Middle frontal gyrus (tissue), 1 donor: ENCODE data around the gene SOX14.

Source experiments
- DNase-seq: peaks from one replicate; pipeline ENCODE4 v3.0.0-alpha.2; 2015; ENCODE audit warnings: low spot score; ENCODE audit errors: extremely low spot score

SOX14 gene

DNA sequence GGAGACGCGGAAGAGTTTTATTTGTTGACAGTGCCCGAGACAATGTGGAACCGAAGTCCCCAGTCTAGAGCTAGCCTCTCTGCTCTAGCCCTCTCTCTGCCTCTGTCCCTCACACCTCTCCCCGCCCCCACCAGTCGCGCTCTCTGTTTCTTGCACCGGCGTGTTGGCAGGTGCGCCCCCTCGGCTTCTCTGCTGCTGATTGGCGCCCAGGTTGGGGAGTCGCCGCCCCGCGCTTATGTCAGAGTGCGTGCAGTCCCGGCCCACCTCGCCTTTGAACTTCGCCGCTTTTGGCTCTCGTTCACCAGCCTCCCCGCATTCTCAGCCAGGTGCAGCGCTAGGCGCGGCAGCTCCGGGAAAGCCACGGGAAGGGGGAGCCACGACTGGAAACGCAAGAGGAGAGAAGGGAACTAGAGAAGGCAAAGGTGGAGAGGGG, at the start of gene SOX14:
Gene SOX14, plus strand, starts transcription at position 315 of the 433 bp plus-strand sequence. CDS start 470 bp downstream, outside the sequence.
- DNase-seq = no peak

DNA sequence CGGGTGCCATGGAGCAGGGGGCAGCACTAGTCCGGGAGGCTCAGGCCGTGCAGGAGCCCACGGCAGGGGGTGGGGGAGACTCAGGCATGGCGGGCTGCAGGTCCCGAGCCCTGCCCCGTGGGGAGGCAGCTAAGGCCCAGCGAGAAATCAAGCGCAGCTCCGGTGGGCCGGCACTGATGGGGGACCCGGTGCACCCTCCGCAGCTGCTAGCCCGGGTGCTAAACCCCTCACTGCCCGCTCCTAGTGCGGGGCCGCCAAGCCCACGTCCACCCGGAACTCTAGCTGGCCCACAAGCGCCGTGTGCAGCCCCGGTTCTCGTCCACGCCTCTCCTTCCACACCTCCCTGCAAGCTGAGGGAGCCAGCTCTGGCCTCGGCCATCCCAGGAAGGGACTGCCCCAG, 49.6 kb upstream of the SOX14 start:
- DNase-seq = no peak

DNA sequence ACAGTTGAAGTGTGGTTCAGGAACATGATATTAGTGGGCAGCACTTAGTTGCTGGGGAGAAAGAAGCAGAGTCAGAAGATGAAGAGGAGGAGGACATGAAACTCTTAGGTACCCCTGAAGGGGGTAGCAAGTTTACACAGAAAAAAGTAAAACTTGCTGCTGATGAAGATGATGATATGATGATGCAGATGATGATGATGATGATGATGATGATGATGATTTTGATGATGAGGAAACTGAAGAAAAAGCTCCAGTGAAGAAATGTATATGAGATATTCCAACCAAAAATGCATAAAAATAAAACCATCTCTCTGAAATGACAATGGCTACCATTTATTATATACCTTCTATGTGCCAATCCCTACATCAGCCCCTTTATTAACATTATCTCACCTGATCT, 39.9 kb upstream of the SOX14 start:
- no peak for DNase-seq

DNA sequence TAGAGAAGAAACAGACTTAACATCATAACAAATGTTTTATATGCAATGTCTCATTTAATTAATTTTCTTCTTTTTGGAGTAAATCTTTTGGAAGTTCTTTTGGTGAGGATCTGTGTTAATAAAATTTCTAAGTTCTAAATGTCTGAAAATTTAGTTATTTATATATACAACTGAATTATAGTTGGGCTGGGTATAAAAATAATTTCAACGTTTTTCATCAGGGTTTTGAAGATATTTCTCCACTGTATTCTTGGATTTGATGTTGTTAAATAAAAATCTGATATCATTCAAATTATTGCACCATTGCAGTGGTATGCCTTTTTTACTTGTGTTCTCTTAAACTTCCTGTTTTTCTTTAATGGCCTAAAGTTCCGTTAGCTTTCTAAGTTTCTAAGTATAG, 26.9 kb upstream of the SOX14 start:
- no peak for DNase-seq

DNA sequence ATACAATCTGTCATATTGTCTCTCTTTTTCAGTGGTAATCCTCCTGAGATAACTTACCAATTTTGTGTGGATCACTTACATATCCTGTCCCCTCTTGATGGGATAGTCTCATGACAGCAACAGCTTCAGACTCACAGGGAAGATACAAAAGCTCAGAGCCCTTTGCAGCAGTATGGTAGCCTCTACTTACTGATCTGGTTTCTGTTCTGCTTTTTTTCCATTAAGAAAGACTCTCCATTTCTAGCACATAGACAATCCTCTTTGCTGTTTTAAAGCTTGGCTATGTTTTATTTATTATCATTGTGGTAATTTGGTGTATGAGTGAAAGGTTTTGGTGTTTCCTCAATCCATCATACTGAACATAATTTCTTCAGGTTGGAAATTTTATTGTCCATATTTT, 25.4 kb upstream of the SOX14 start:
- no peak for DNase-seq

DNA sequence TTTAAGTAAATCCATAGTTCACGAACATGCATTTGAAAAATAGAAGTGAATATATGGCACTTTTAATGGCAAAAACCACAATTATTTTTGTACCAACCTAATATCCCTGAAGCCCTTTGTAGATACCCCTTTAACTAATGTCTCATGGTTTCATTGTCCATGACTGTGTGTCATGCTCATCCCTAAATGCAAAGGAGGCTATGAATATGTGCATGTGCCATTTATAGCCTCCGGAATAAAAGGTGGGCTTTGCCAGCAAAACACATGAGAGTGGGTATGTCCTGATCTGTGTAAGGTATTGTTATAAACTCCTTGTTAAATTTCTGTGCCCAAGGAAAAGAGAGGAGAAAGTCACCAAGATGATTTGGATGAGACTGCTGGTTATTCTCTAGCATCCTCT, 20.5 kb upstream of the SOX14 start:
- no peak for DNase-seq

DNA sequence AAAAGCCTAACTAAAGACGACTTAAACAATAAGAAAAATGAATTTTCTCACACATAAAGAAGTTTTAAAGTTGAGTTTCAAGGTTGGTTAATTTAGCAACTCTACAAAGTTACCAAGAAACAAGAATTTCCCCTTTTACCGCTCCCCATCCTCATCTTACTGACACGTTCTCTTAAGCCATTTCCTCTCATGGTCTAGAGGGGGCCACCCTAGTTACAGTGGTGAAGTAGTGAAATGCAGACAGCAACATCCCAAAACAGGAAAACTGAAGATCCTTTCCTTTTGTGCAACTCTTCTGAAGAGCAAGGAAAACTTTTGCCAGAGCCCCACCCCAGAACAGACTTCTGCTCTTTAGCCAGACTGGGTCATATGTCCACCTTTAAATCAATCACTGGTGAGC, 17.3 kb upstream of the SOX14 start:
- no peak for DNase-seq

DNA sequence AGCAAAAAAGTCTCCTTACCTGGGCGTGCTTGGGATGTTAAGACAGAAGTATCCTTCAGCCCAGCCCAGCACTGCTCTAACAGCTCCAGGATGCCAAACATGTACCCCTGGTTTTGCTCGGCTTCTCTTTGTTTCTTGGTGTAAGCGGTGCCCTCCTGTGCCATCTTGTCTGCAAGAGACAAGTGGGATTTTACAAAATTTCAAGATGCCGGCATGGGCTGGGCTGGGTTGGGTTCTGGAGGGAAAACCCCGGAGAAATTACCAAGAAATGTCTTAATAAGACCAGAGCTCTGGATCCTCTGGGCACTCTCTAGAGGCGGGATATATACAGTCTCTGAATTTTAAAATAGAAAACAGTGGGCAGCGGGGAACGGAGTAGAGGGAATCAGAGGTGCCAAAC, 4.6 kb upstream of the SOX14 start:
- no peak for DNase-seq

DNA sequence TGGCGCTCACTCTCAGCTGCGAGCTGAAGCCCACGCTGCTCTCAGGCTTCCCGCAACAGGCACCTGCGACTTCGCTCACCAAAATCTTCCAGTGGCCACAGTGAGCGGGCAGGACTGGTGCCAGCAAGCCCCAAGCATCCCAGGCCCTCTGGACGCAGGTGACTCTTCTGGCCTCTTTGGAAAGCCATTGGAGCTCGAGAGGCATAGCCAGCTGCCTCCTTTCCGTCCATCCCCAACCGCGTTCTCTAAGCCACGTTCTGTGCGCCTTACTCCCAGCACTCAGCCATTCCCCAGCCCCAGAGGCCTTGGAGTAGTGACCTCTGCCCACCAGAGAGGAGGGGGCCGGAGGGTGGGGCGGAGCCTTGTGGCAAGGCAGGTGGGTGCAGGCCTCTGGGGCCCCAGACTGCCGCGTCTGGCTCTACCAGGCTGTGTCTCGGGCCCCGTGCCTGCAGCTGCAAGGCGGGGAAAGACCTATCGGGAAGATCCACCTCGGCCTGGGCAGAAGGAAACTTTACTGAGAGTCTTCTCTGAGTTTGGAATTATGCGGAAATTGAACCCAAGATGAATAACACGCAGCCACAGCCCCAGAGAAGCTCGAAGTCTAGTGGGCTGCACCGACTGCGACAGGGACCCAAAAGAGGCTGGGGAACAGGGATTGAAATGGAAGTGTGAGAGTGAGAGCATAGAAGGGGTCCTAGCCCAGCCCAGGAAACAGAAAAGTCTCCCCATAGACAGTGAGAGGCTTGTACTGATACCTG, 3.6 kb upstream of the SOX14 start:
- DNase-seq = no peak

DNA sequence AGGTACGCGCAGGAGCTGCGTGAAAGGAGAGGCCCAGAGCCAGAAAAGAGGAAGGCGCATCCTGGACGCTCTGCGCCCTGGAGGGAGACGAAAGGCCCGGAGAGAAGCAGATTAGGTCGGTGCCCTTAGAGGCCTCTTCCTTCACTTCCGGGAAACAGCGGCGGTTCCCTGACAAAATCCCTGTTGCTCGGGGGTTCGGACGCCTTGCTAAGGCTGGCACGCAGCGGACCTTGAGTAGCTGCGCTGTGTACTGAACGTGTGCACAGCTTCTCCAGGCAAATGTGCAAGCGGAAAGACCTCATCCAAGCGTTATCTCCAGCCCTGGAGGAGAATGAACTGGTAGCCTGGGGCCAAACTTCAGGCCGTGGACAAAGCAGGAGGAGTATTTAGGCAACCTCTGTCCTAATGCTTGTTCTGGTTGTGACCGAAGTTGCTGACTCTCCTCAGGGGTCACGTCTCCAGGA, 3.0 kb upstream of the SOX14 start:
- DNase-seq = no peak

DNA sequence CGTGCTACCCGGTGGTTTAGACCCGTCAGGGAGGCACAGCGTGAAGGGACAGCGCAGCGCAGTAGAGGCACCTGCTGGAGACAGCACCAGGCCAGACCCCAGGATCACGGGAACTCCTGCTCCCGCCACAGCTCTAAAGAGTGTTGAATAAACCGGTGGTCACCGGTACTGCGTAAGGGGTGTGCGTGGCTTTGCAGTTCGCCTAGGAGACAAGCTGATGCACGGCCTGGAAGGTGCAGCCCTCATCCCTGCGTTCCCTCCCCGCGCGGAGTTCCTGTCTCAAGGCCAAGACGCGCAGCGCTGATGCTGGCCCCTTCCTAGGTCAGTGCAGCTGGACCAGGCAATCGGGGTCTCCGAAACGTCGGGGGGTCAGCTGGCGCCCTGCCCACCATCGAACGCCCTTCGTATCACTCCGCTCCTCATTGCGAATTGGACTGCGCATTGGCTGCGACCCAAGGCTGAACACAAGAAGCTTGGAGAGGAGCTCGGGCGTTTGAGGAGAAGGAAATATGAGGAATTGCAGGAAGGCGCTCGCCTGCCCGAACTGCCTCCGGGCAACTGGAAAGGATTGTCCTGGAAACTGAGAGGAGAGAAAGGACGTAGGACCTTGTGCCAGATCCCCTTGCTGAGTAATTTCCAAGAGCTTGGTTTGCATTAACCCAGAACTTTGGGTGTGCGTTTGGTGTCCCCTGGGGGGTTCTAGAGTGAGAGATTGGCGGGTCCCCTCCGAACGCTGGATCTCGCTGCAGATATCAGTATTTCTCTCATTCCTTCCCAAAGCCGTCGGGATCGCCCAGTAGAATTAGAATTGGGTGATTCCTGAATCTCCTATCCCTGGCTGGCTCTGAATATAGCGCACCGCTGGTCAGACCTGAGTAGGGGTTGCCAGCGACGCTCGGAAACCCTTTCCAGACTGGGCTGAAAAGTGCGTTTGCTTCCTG, 2.3 kb upstream of the SOX14 start:
- no peak for DNase-seq

DNA sequence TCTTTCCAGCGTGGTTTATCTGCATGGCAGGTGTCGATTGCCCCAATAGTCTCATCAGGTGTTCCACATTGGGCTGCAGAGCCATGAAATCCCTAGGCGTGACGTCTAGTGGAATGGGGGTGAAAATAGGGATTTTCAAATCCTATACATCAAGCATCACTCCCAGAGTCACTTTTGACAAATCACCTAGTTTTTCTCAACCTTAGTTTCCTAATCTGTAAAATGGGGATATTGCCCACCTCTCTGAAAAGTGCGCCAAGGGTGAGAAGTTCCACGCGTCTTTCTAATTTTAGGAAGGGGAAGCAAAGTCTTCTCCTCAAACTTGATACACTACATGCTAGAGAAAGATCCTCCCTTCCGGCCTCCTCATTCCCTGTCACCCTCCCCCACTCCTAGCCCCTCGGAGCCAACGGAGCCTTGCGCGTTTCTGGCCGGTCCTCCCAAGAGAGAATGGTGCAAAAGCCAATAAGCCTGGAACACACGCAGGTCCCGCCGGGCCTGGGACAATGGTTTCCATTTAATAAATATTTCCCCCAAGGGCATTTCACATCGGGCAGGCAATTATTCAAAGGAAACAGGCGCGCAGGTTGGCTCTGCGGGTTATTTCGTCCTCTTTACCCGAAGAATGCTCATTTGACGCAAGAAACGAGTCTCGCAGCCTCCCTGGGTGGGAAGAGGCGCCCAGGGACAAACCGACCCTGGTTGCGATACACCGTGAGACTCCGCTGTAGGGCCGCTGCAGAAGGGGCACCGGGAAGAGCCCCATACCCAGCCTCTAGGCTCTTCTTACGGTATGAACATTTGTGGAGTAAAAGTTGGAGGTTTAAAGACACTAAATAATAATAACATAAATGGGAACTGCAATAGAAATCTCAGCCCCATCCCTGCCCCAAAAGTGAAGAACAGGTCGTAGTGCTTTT, 1.2 kb upstream of the SOX14 start:
- no peak for DNase-seq

DNA sequence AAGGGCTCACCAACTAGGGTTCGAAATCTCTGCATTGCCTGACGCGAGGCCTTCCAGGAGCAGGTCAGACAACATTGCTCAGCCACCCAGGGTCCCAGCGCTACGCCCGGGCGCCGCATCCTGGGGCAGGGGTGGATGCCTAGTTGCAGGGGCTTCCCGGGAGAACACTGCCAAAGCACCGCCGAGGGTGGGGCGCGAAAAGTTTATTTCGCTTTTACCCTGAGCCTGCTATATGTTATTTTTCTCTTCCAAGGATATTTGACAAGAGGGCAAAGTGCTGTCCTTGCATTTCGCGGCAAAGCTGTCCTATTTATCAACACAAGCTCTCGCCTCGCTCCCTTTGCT, 549 bp upstream of the SOX14 start:
- DNase-seq = no peak

DNA sequence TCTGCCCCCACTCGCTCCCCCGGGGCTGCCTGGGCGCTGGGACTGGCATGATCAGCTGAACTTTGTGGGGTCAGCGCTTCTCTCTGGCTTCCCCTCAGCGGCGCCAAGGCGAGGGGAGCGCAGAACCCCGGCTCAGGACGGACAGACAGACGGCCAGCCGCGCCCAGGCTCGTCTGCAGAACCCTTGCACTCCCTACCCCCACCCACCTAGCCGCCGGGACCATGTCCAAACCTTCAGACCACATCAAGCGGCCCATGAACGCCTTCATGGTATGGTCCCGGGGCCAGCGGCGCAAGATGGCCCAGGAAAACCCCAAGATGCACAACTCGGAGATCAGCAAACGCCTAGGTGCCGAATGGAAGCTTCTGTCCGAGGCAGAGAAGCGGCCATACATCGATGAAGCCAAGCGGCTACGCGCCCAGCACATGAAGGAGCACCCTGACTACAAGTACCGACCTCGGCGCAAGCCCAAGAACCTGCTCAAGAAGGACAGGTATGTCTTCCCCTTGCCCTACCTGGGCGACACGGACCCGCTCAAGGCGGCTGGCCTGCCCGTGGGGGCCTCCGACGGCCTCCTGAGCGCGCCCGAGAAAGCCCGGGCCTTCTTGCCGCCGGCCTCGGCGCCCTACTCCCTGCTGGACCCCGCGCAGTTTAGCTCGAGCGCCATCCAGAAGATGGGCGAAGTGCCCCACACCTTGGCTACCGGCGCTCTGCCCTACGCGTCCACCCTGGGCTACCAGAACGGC, 621 bp downstream of the SOX14 start:
- DNase-seq = no peak

DNA sequence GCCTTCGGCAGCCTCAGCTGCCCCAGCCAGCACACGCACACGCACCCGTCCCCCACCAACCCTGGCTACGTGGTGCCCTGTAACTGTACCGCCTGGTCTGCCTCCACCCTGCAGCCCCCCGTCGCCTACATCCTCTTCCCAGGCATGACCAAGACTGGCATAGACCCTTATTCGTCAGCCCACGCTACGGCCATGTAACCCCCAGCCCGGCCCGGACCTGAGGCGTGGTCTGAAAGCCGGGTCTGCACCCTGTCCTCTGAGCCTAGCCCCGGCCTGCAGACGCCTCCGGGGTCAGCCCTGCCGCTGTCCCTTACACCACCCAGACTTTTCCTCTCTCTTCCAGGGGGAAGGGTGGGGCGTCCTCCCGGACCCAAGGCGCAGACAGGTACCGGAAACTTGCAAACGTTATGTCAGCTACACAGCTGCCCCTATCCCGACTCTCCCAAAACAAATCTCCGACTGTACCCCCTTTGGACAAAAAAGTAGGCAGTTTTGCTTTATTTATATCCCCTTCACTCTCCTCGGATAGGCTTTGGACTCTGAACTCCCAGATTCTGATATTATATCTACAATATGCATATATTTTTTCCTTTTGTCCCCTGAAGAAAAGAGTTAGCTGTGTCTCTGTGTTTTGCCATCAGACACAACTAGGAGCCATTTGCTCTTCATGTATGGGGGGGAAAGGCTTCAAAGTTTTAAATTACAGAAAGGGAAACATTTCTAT, 1.4 kb downstream of the SOX14 start:
- no peak for DNase-seq

DNA sequence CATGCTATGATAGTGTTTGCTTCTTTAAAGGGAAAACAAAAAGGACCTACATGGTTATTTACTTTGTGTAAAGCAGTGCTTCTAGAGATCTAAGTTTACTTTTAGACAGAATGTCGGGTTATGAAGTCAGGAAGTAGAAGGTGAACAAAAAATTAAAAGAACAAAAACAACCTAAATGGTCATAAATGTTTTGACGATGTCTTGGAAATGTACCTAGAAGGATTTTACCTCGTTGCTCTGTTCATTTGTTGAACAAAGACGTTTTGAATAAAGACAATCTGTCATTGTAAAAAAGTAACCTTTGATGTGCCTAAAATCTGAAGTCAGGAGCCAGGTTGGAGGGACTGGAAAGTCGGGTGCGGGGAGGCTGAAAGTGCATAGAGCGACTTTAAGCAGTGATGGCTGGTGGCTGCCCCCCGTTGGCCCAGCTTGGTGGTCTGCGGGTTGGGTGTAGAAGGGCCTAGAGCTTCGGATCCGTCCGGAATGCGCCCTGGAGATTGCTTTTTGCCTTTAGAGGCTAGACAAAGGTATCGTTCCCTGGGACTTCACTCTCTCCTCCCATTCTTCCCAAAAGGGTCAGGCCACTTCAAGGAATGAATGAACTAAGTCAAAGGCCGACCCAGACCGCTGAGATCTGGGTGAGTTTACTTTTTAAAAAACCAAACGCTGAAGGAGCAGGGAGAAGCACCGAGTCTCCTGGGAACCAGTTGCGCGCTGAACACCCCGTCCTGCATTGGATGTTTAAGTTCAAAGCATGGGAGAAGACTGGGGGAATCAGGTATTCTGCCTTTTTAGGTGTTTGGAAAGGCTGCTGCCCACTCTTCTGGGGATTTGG, 2.1 kb downstream of the SOX14 start:
- DNase-seq = no peak

DNA sequence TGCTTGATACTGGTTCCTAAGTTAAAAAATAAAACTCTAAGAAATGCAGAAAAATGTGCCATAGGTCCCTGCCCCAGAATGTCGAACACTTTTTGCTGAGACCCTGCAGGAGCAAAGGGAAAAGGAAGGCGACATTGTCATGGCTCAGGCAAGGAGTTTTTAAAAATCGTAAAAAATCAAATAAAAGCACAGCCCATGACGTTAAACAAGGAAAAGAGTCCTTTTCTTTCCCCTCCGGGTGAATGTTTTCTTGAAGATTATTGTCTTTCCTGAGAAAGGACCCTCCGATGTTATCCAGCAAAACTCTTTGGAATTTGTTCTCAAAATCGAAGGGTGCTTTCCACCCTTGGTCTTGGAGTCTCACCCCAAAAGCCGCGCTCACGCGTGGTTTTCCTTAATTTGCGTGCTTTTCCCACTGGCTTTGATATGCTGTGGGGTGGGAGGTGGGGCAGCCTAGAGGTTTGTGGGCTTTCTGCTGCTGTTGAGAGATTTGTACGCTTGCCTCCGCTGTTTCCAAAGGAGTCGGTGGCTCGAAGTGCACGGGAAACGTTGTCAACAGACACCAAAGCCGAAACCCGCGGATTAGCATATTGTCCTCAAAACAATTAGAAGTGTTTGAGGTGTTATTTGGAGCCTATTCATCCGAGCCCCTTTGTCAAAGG, 2.9 kb downstream of the SOX14 start:
- DNase-seq = no peak

DNA sequence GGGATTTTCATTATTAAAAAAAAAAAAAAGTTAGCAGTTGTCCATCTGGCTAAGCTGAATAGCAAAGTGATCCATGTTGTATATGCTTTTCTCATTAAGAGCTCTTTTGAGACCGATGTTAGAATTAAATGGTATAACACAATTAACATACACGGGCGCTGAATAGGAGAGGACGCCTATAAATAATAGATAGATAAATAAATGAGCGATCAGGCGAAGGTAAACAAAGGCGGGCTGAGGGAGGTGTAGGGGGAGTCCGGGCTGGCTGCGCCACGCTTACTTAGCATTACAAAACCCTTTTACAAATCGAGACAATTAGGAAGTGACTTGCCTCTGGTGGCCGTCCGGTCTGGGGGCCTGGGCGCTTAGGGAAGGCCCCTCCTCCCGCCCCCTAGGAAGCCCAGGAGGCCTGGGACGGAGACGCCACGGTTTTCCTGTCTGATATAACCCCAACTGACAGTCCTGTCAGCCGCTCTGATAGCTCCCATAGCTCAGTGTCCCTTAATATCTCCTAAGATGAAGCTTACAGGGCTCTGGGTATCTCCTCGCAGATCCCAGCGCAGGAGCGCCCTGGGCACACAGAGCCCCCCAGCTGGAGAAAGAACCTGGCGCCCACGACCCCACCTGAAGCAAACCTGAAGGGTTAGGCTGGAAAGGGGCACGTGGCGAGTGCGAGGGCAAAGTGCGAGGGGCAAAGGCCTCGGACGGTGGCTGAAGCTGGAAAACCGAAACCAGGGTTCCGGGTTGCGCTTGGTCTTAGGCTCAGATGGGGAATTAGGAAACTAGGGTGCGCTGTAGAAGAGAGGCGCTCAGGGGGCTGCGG, 3.6 kb downstream of the SOX14 start:
- no peak for DNase-seq
